CD4-positive, alpha-beta T cell treated with Interleukin-15 for 4 hours (primary cell): ENCODE measurements around the gene PSPH.

Experiments used
- DNase-seq: peaks from one replicate; pipeline ENCODE4 v3.0.0-alpha.2; 2020; ENCODE audit warnings: low spot score

The PSPH gene

DNA sequence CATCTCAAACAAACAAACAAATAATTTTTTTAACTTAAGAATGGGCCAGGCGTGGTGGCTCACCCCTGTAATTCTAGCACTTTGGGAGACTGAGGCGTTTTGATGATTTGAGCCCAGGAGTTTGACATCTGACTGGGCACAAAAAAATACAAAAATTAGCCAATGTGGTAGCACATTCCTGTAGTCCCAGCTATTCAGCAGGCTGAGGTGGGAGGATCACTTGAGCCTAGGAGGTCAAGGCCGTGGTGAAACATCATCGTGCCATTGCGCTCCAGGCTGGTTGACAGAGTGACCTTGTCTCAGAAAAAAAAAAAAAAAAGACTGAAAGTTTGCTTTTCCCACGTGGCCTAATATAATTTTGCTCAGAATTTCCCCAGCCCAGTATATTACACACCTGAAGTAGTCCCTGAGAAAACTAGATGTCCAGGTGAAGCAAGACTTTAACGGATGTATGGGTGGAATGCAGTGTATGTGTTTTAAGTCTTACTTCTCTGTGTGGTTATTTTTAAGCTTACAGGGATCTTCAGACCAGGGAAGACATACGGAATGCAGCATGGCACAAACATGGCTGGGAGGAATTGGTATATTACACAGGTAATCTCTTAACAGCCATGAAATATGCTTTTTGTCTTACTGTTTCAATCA, 54.3 kb downstream of the PSPH start:
- DNase-seq: no peak

DNA sequence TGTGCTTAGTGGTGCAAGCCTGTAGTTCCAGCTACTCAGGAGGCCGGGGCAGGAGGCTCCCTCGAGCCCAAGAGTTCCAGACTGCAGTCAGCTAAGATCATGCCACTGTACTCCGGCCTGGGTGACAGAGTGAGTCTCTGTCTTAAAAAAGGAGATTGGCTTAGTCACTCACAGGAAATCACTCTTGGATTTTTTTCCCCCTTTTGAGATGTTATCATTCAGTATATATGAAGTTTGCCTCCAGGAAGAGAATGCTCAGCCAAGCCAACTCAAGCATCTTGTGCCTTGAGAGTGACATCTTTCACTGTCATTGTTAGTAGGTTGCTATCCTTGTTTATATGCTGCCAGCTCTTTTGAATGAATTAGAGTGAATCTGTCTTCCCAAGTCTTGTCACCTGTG, 58.9 kb downstream of the PSPH start:
- no peak for DNase-seq

- no peak for DNase-seq
Measured at GRCh38 chr7:55983537-55983936, 67.7 kb downstream of the PSPH start.

DNA sequence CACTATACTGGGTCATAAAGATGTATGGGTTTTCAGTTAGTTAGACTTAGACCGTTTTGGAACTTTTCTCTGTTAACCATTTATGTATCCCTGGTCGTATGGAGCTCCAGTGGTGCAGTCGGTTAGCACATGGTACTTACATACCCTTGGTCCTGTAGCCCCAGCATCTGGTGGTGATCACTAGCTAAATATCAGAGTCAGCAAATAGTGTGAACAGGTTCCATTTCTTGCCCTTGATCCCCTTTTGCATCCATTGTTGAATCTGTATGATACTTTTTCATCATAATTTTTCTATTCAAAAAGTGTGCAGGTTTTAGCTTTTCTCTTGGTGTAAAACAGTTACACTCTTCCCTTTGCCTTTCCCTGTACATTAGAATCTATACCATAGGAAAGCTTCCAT, 71.0 kb downstream of the PSPH start:
- DNase-seq: no peak

GRCh38 chr7:55977831-55978230, 73.4 kb downstream of the PSPH start:
- no peak for DNase-seq

- no peak for DNase-seq
Measured at GRCh38 chr7:55975988-55976633, 75.1 kb downstream of the PSPH start.

GRCh38 chr7:55973747-55974250, 77.4 kb downstream of the PSPH start:
- DNase-seq: no peak

- no peak for DNase-seq
Measured at GRCh38 chr7:55970978-55971377, 80.3 kb downstream of the PSPH start.

- no peak for DNase-seq
Measured at GRCh38 chr7:55970561-55970960, 80.7 kb downstream of the PSPH start.

- DNase-seq: no peak
Measured at GRCh38 chr7:55969391-55969790, 81.9 kb downstream of the PSPH start.

- DNase-seq: no peak
Measured at GRCh38 chr7:55966851-55967250, 84.4 kb downstream of the PSPH start.

DNA sequence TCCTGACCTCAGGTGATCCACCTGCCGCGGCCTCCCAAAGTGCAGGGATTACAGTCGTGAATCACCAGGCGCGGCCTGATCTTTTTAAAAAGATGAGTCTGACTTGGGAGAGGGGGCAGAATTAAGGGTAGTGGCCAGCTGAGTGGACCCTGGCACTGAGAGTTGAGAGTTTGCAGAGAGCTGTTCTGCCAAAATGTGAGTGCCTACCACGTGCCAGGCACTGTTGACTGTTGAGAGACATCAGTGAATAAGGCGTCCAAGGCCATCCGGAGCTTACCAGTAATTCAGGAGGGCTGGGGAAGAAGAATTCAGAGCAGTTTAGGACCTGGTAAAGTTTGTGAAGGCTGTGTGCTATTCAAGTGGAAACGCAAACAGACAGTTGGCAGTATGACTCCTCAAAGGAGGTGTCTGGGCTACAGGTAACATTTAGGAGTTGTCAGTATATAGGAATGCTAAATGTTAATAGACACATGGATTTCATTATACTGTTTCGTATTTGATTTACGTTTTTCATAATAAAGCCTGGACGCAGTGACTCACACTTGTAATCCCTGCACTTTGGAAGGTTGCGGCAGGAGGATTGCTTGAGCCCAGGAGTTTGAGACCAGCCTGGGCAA, 85.3 kb downstream of the PSPH start:
- no peak for DNase-seq

DNA sequence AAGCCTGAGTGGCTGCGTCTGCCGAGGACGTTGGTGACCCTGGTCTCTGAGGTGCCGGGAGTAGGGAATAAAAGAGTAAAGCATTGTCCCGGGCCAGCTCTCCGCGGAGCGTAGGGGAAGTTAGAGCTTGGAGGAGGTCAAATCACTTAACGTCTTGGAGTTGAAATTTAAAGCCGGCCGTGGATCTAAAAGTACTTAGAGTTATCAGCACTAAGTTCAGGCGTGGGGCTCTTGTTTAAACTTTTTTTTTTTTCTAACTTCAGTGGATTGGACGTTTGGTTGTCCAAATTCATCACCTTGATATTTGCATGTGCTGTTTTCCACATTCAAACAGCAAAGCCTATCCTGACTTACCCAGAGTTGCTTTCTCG, 86.2 kb downstream of the PSPH start:
- no peak for DNase-seq

DNA sequence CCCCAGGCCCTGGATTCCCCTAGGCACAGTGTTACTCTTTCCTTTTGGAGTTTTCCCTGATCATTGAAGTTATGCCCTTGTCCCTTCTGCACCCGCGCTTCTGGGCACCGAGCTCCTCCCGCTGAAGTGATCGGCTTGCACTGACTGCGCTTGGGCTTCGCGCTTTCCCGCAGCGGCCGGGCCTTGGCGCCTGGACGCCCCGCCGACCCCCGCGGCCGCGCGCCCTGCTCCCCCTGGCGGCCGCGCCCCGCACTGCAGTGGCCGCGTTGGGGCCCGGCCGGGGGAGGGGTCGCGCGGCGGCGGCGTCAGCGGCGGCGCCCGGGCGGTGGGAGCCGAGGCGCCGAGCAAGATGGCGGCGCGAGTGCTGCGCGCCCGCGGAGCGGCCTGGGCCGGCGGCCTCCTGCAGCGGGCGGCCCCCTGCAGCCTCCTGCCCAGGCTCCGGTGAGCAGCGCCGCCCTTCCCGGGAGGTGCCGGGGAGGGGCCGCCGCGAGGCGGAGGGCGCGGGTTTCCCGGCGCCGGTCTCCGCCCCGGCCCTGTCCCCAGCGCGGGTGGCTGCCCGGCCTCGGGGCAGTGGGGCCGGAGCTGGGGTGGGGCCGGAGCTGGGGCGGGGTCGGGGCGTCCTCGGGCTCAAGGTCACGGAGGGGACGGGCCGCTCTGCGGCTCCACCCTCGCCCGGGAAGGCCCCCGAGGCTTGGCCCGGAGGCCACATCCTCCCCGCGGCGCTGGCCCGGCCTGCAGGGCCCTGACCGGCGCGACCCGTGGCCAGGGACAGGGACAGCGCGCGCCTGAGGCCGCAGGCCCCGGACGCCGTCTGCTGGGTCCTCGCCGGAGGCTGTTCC, 86.8 kb downstream of the PSPH start, which contains the start of gene NIPSNAP2:
TSS of gene NIPSNAP2 (plus strand) at position 325 of the 839 bp plus-strand sequence. CDS start at position 350, 25 bp downstream.
- peak; percentile 54 for DNase-seq

GRCh38 chr7:55963584-55964168, 87.6 kb downstream of the PSPH start:
- DNase-seq: no peak

- no peak for DNase-seq
Measured at GRCh38 chr7:55962014-55962413, 89.2 kb downstream of the PSPH start.
